H1 (cell line): ENCODE results near the gene C1orf146. TPM values are rescaled to one million over a fixed set of nuclear protein-coding genes. Genes with fewer than 3 reads are reported as not detected.
A peak's percentile ranks its signal among the peaks of the same experiment; 100 is the strongest.

Experiments used
- CTCF ChIA-PET: fragments of 300-600 bp; sonication (Branson Sonifier 250); formaldehyde crosslinking; loops from one replicate; lab custom pipeline; 2021; ENCODE audit not compliant: partially characterized antibody; lab: Charles Lee
- POLR2A ChIA-PET: fragments of 300-600 bp; sonication (Branson Sonifier 250); formaldehyde crosslinking; loops from one replicate; lab custom pipeline; 2021; ENCODE audit warnings: inconsistent platforms; ENCODE audit not compliant: partially characterized antibody; lab: Charles Lee
- DNase-seq, 2 experiments: peaks; one replicate each; pipeline versions ENCODE4 v3.0.0 to v3.0.0-alpha.2; 2010 to 2022; ENCODE audit warnings: low spot score in 2 of 2, low read depth in 1 of 2, mixed read lengths in 1 of 2
- FAIRE-seq: peaks from 2 replicates; lab custom pipeline; 2011; peaks lifted over from hg19 to GRCh38; lab: Jason Lieb, UNC
- H2AFZ ChIP-seq: 2 replicates; pipeline ENCODE4 v1.8.1; 2012; ENCODE audit warnings: low read length, inconsistent platforms
- H2AK5ac ChIP-seq: 2 replicates; pipeline ENCODE4 v1.6.1; 2013; ENCODE audit warnings: low read depth, low read length
- H2BK120ac ChIP-seq: replicated peaks from 2 replicates; pipeline ENCODE3; 2013; ENCODE audit warnings: low read depth, low read length, inconsistent platforms
- H2BK12ac ChIP-seq: 2 replicates; pipeline ENCODE4 v1.6.1; 2013; ENCODE audit warnings: low read depth, low read length
- H2BK15ac ChIP-seq: 2 replicates; pipeline ENCODE4 v1.6.1; 2013; ENCODE audit warnings: low read length
- H2BK20ac ChIP-seq: 2 replicates; pipeline ENCODE4 v1.6.1; 2013; ENCODE audit warnings: low read length
- H2BK5ac ChIP-seq: 2 replicates; pipeline ENCODE4 v1.6.1; 2013; ENCODE audit warnings: low read depth, low read length
- H3K14ac ChIP-seq: 2 replicates; pipeline ENCODE4 v1.6.1; 2013; ENCODE audit warnings: inconsistent platforms; ENCODE audit not compliant: insufficient read length
- H3K18ac ChIP-seq: 2 replicates; pipeline ENCODE4 v1.6.1; 2013; ENCODE audit warnings: low read length; ENCODE audit errors: extremely low read depth
- H3K23ac ChIP-seq: 2 replicates; pipeline ENCODE4 v1.6.1; 2013; ENCODE audit warnings: inconsistent platforms; ENCODE audit not compliant: insufficient read length
- H3K23me2 ChIP-seq: 2 replicates; pipeline ENCODE4 v1.6.1; 2013; ENCODE audit warnings: low read depth, low read length
- H3K27ac ChIP-seq: 2 replicates; pipeline ENCODE4 v1.6.1; 2011; ENCODE audit warnings: low read depth, low read length, inconsistent platforms
- H3K27me3 ChIP-seq, 4 experiments: replicated peaks in 1 of 4; 1 replicate in 1 of 4; 2 replicates in 3 of 4; pipeline versions ENCODE4 v1.6.1 to v1.8.1; 2011 to 2013; ENCODE audit warnings: low read length in 3 of 4, mild to moderate bottlenecking in 3 of 4, inconsistent platforms in 2 of 4, mixed read lengths in 2 of 4, moderate library complexity in 1 of 4; ENCODE audit not compliant: control insufficient read depth in 3 of 4, insufficient read depth in 3 of 4; ENCODE audit errors: extremely low read depth in 1 of 4
- H3K36me3 ChIP-seq, 4 experiments: 2 replicates each; pipeline versions ENCODE4 v1.6.1 to v1.8.1; 2011 to 2013; ENCODE audit warnings: mild to moderate bottlenecking in 4 of 4, low read length in 3 of 4, moderate library complexity in 2 of 4, control low read depth in 1 of 4, inconsistent platforms in 1 of 4; ENCODE audit not compliant: insufficient read depth in 4 of 4, control insufficient read depth in 2 of 4
- H3K4ac ChIP-seq: replicated peaks from 2 replicates; pipeline ENCODE3; 2013; ENCODE audit warnings: low read length, low read depth, mixed read lengths, inconsistent platforms; ENCODE audit not compliant: insufficient read length
- H3K4me1 ChIP-seq, 4 experiments: replicated peaks in 1 of 4; 1 replicate in 1 of 4; 2 replicates in 3 of 4; pipeline versions ENCODE4 v1.6.1 to v1.8.1; 2011 to 2013; ENCODE audit warnings: low read length in 3 of 4, inconsistent platforms in 2 of 4, mixed read lengths in 1 of 4; ENCODE audit not compliant: insufficient read depth in 4 of 4, control insufficient read depth in 3 of 4
- H3K4me2 ChIP-seq, 2 experiments: 2 replicates each; pipeline versions ENCODE4 v1.6.1 to v1.8.1; 2011 to 2013; ENCODE audit warnings: low read depth in 2 of 2, low read length in 2 of 2, control low read depth in 1 of 2, inconsistent platforms in 1 of 2, mild to moderate bottlenecking in 1 of 2; ENCODE audit not compliant: insufficient read depth in 1 of 2
- H3K4me3 ChIP-seq, 4 experiments: fragments of 200-600, 300-600 bp in 1 of 4; sonication (generic), shearing (Covaris generic), sonication (Bioruptor Twin) in 1 of 4; 2 replicates each; pipeline versions ENCODE4 v1.5.1 to v1.8.1; 2011 to 2016; ENCODE audit warnings: low read length in 4 of 4, low read depth in 3 of 4, control low read depth in 2 of 4, inconsistent platforms in 2 of 4, mild to moderate bottlenecking in 2 of 4, mixed read lengths in 1 of 4, moderate library complexity in 1 of 4; ENCODE audit not compliant: insufficient read depth in 2 of 4; ENCODE audit errors: extremely low read depth in 1 of 4
- H3K56ac ChIP-seq: replicated peaks from 2 replicates; pipeline ENCODE3; 2013; ENCODE audit warnings: low read depth, mild to moderate bottlenecking, mixed read lengths, low read length, inconsistent platforms; ENCODE audit not compliant: insufficient read length
- H3K79me1 ChIP-seq: 2 replicates; pipeline ENCODE4 v1.6.1; 2013; ENCODE audit warnings: low read depth, low read length, control low read depth
- H3K79me2 ChIP-seq, 2 experiments: 2 replicates each; pipeline versions ENCODE4 v1.6.1 to v1.8.1; 2012 to 2013; ENCODE audit warnings: low read length in 2 of 2, mild to moderate bottlenecking in 2 of 2, inconsistent platforms in 1 of 2; ENCODE audit not compliant: insufficient read depth in 2 of 2, control insufficient read depth in 1 of 2
- H3K9ac ChIP-seq, 4 experiments: replicated peaks in 1 of 4; 1 replicate in 1 of 4; 2 replicates in 3 of 4; pipeline versions ENCODE4 v1.6.1 to v1.8.1; 2011 to 2013; ENCODE audit warnings: low read depth in 3 of 4, low read length in 3 of 4, control low read depth in 2 of 4, mild to moderate bottlenecking in 2 of 4, moderate library complexity in 2 of 4, inconsistent platforms in 1 of 4; ENCODE audit errors: extremely low read depth in 1 of 4
- H3K9me3 ChIP-seq, 2 experiments: 2 replicates each; pipeline versions ENCODE4 v1.6.1 to v1.8.1; 2012 to 2013; ENCODE audit warnings: mild to moderate bottlenecking in 2 of 2, moderate library complexity in 2 of 2, control low read depth in 1 of 2, inconsistent platforms in 1 of 2, low read depth in 1 of 2, low read length in 1 of 2, mixed read lengths in 1 of 2; ENCODE audit not compliant: insufficient read depth in 2 of 2
- H4K20me1 ChIP-seq, 2 experiments: replicated peaks in 1 of 2; 2 replicates each; pipeline versions ENCODE3 to v1.8.1; 2011 to 2013; ENCODE audit warnings: inconsistent platforms in 2 of 2, low read length in 2 of 2, mild to moderate bottlenecking in 1 of 2; ENCODE audit not compliant: insufficient read depth in 2 of 2, control insufficient read depth in 1 of 2
- H4K5ac ChIP-seq: 2 replicates; pipeline ENCODE4 v1.6.1; 2013; ENCODE audit warnings: low read length, low read depth, mixed read lengths, inconsistent platforms; ENCODE audit not compliant: insufficient read length
- H4K8ac ChIP-seq: 2 replicates; pipeline ENCODE4 v1.8.0; 2013; ENCODE audit warnings: mild to moderate bottlenecking, moderate library complexity, low read length, inconsistent platforms; ENCODE audit not compliant: insufficient read depth; ENCODE audit errors: extremely low read depth
- H4K91ac ChIP-seq: replicated peaks from 2 replicates; pipeline ENCODE3; 2013; ENCODE audit warnings: low read length, mixed read lengths, inconsistent platforms; ENCODE audit not compliant: insufficient read length
- EP300 ChIP-seq, 2 experiments: IDR thresholded peaks; 1 replicate in 1 of 2; 2 replicates in 1 of 2; pipeline ENCODE4 v1.6.1; 2011 to 2012; ENCODE audit warnings: low read depth in 2 of 2, low read length in 2 of 2, mild to moderate bottlenecking in 2 of 2, borderline replicate concordance in 1 of 2, inconsistent platforms in 1 of 2, moderate library complexity in 1 of 2
- KDM1A ChIP-seq: fragments of 200-600, 300-600 bp; sonication (generic); IDR thresholded peaks from 2 replicates; pipeline ENCODE4 v1.7.1; 2016; ENCODE audit warnings: mild to moderate bottlenecking, low read length, borderline replicate concordance
- NRF1 ChIP-seq: IDR thresholded peaks from 2 replicates; pipeline ENCODE4 v1.6.1; 2011; ENCODE audit warnings: mild to moderate bottlenecking, low read depth, low read length, improper control_type of control experiment
- WGBS, 2 experiments: shearing (Covaris generic) in 1 of 2; methylation state at CpG; one replicate each; pipeline versions ENCODE4 v1.1.6 to v1.1.7; 2013 to 2015; ENCODE audit warnings: low lambda C conversion rate in 2 of 2, mixed read lengths in 2 of 2, inconsistent platforms in 1 of 2, low coverage in 1 of 2, missing lambda C conversion rate in 1 of 2; ENCODE audit not compliant: insufficient replicate concordance in 2 of 2, insufficient coverage in 1 of 2, insufficient read length in 1 of 2; ENCODE audit errors: extremely low coverage in 1 of 2, missing lambda C conversion rate in 1 of 2; 5-methylcytosine and 5-hydroxymethylcytosine counted together
- polyA plus RNA-seq, 7 experiments: library from polyadenylated mRNA; depleted of rRNA in 3 of 7; stranded (reverse) in 5 of 7; unstranded in 2 of 7; fragments of >200 nt in 5 of 7; fragments of 200-250 nt in 2 of 7; gene quantifications; 1 replicate in 5 of 7; 2 replicates in 1 of 7; 4 replicates in 1 of 7; pipeline versions ENCODE4 v1.2.1 to v1.2.3, GENCODE V29; 2011 to 2013; ENCODE audit warnings: missing spikeins in 2 of 7, mixed read lengths in 2 of 7
- total RNA-seq: library from RNA; stranded (reverse); fragmentation: NEBNext Ultra II Directional; extraction: Animal tissue kit (Norgen Biotek cat#: 25700); gene quantifications from 2 replicates; pipeline ENCODE4 v1.2.1, GENCODE V29; 2021

Gene C1orf146
- total and polyA plus RNA-seq, 2 of the 8 experiments (the other 6 are each of a cell fraction or from before 2014, with no cell fraction given), result not detected

DNA sequence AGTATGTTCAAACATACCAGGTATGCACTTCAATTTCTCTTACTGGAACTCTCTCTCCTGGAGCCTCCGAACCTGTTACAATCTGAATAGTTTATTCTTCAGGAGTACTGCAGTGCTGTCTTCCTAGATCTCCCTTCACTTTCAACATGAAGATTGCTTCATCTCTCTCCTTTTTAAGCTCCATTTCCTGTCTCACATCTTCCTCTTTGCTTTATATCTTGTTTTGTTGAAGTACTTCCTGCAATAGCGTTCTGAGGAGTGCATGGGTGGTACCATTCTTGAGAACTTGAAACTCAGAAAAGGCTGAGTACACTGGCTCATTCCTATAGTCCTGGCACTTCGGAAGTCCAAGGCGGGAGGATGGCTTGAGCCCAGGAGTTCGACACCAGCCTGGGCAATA lies 15.7 kb upstream of the C1orf146 start:
- ChIA-PET CTCF (no interaction called here), POLR2A (no interaction called here)
- Histone ChIP-seq H4K8ac (no peak overlapping the region), H2BK12ac (no peak overlapping the region), H4K91ac (no peak overlapping the region), H2BK5ac (no peak overlapping the region), H3K27ac (no peak overlapping the region), H3K4me3 (no peak overlapping the region), H2AK5ac (no peak overlapping the region), H3K4me2 (no peak overlapping the region), H3K9ac (no peak overlapping the region), H3K14ac (no peak overlapping the region), H3K79me2 (no peaks in the 10 kb centered on the region), H3K4ac (no peak overlapping the region), H3K79me1 (no peaks in the 10 kb centered on the region), H3K36me3 (no peaks in the 10 kb centered on the region), H2BK120ac (no peak overlapping the region), H3K23ac (no peak overlapping the region), H3K23me2 (no peaks in the 10 kb centered on the region), H3K56ac (no peak overlapping the region), H3K4me1 (no peaks in the 10 kb centered on the region), H3K27me3 (no peaks in the 10 kb centered on the region), H3K9me3 (no peaks in the 10 kb centered on the region), H4K5ac (no peak overlapping the region), H2BK20ac (no peak overlapping the region), H4K20me1 (no peaks in the 10 kb centered on the region), H2BK15ac (no peak overlapping the region), H3K18ac (no peak overlapping the region), H2AFZ (peak overlapping the region; percentile 84; the same call in 1 of the 2 replicates)
- DNase-seq (no peak), FAIRE-seq (no peak)
- TF ChIP-seq NRF1 (no peak), EP300 (IDR thresholded peaks at IDR 0.05; ENCODE audit: borderline replicate concordance in 1 of 2, low read depth in 2 of 2, low read length in 2 of 2) (no peak), KDM1A (no peak)
- 81% methylated on average over 5 of the region's 5 CpGs; no CpG with 5 or more reads in 1 of the 2 experiments for whole genome bisulfite sequencing, 2 experiments
